HG02938 (cell line): ENCODE data around the gene CCDC122.

Experiments
- ATAC-seq: cut with Tn5 transposase; IDR thresholded peaks from one replicate; pipeline ENCODE4 v1.9.1; 2021; ENCODE audit warnings: mild to moderate bottlenecking, moderate library complexity; ENCODE audit not compliant: unreplicated experiment

CCDC122 gene

GRCh38 chr13:43805071-43805468, 74.5 kb downstream of the CCDC122 start:
- no peak for ATAC-seq

GRCh38 chr13:43804461-43805070, 75.0 kb downstream of the CCDC122 start:
- ATAC-seq = no peak

GRCh38 chr13:43802511-43802910, 77.0 kb downstream of the CCDC122 start:
- no peak for ATAC-seq

GRCh38 chr13:43800828-43801227, 78.7 kb downstream of the CCDC122 start:
- ATAC-seq = no peak

- ATAC-seq = no peak
Observed at GRCh38 chr13:43799191-43799590, 80.3 kb downstream of the CCDC122 start.

- ATAC-seq = no peak
Observed at GRCh38 chr13:43797869-43798268, 81.7 kb downstream of the CCDC122 start.

- no peak for ATAC-seq
Observed at GRCh38 chr13:43797159-43797558, 82.4 kb downstream of the CCDC122 start.

- ATAC-seq = no peak
Observed at GRCh38 chr13:43794416-43794815, 85.1 kb downstream of the CCDC122 start.

- ATAC-seq = no peak
Observed at GRCh38 chr13:43792076-43792881, 87.3 kb downstream of the CCDC122 start.

- ATAC-seq = no peak
Observed at GRCh38 chr13:43787997-43788396, 91.5 kb downstream of the CCDC122 start.

GRCh38 chr13:43787518-43787891, 92.0 kb downstream of the CCDC122 start:
- no peak for ATAC-seq

- no peak for ATAC-seq
Observed at GRCh38 chr13:43786766-43787517, 92.6 kb downstream of the CCDC122 start, which contains the start of gene ENOX1. Gene ENOX1, minus strand, starts transcription at chr13:43786972.

GRCh38 chr13:43786472-43786765, 93.1 kb downstream of the CCDC122 start:
- no peak for ATAC-seq
